Measurements from ENCODE around the gene IHH.

The IHH gene

GRCh38 chr2:219037783-219038499 lies 22.8 kb downstream of the IHH start:
- no peak for DNase-seq

DNA sequence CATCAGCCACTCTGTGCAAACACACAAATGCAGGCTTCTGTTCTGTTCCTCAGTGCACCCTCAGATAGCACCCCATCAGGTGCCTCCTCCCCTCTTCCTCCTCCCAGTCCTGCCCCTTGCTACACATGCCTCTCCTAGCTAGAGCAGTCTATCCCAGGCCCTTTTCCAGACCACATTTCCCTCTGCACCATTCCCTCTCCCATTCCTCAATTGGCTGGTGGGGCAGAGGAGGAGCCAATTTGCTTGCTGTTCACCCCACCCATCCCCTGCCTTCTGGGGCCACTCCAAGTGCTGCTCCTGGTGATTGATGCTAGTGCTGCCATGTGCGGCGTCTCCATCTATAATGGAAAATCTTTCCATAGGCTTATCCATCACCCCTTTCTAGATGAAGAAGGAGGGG lies 24.8 kb downstream of the IHH start:
- no peak for DNase-seq

- no peak for DNase-seq
Observed at GRCh38 chr2:219034823-219035222, 25.9 kb downstream of the IHH start.

- DNase-seq: no peak
Observed at GRCh38 chr2:219032051-219032745, 28.5 kb downstream of the IHH start.

GRCh38 chr2:219031005-219031738 lies 29.5 kb downstream of the IHH start:
- no peak for DNase-seq

- DNase-seq: no peak
Observed at GRCh38 chr2:219030177-219030940, 30.4 kb downstream of the IHH start.

GRCh38 chr2:219029829-219030165 lies 30.9 kb downstream of the IHH start:
- peak; percentile 52 for DNase-seq

GRCh38 chr2:219028996-219029828 lies 31.5 kb downstream of the IHH start:
- DNase-seq: no peak

GRCh38 chr2:219028141-219028540 lies 32.6 kb downstream of the IHH start:
- no peak for DNase-seq

DNA sequence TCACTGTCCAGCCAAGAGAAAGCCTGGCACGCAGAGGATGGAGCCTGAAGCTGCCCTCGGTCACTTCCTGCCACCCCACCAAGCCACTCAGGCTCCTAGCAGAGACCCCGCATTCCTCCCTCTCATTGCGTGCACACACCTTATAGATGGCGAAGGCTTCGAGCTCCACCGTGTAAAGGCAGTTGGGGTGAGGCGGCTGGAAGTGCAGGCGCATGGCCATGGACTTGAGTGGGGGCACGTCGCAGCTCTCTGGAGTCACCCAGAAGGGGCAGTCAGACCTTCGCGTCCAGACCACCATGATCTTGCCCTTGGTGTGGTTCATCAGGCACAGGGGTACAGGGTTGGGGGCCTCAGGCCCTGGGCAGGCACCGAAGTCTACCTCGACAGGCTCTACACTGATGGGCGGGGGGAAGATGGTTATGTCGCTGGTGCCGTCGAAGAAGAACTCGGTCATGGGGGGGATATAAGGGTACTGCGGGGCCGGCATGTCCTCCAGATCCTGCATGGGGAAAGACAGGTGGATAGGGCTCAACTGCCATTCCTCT lies 33.1 kb downstream of the IHH start:
- no peak for DNase-seq

DNA sequence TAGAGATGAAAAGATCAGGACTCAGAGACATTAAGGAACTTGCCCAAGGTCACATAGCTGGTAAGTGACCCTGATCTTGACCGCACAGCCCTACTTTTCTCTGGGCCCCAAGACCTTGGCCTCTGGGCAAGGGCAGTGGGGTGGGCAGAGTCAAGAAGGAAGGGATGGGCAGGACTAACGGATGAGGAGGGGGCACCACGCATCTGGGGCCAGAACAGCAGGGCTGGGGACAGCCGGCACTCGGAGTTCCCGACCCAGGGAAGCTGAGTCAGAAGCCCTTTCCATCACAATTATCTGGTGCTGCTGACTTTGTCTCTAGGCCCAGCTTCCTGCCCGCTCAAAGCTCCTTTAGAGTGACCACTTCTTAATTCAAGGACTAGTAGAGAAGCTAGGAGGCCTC lies 33.8 kb downstream of the IHH start:
- no peak for DNase-seq

DNA sequence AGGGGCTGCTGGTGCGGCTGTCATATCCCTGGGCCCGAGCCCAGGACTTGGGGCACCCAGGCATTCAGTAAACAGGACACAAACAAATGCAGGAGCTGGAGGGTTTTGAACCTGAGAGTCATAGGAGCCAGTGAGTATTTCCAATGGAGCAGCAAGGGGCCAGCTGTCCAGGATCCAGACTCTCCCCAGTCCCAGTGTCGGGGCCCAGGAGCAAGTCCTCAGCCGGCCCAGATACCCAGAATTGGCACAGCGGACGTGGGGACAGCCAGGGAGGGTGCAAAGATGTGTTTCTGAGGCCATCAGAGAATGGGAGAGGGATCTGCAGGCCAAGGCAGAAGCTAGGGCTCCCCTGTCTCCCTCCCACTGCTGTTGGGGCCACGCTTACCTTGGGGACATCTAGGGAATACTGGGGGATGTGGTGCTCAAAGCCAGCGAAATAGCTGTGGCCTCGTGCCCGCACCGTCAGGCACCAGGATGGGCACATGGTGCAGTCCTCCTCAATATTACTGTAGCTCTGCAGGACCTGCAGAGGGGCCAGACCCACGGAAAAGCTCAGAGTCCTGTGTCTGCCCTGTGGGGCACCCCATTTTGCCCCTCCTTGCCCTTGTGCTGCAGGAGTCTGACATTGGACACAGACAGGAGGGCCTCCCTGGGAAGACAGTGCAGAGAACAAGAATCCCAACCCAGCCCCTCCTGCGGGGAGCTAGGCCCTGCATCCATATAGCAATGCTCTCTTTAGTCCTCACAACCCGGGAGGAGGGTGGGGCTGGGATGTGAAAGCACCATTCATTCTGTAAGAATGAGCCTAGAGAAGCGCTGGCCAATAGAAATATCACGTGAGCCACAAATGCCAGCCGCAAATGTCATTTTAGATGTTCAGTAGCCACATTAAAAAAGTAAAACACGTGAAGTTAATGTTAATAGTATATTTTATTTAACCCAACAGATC lies 34.8 kb downstream of the IHH start:
- no peak for DNase-seq

DNA sequence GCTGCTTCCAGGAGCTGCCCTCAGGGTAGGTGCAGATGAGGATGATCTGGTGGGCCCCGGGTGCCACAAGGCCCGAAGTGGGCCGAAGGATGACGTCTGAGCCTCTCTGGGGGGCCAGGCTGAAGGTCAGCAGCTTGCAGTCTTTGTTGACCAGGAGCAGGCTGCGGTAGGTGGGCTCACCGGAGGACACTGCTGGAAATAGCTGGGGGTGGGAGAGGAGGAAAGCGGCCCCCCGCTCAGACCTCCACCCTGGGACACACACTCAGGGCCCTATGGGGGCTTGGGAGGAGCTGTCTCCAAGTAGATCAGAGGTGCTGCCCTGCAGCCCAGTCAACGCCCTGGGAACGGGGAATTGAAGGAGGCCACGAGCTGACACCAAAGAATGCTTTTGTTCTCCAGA lies 36.7 kb downstream of the IHH start:
- DNase-seq: no peak

- DNase-seq: no peak
Observed at GRCh38 chr2:219023045-219023605, 37.6 kb downstream of the IHH start.

DNA sequence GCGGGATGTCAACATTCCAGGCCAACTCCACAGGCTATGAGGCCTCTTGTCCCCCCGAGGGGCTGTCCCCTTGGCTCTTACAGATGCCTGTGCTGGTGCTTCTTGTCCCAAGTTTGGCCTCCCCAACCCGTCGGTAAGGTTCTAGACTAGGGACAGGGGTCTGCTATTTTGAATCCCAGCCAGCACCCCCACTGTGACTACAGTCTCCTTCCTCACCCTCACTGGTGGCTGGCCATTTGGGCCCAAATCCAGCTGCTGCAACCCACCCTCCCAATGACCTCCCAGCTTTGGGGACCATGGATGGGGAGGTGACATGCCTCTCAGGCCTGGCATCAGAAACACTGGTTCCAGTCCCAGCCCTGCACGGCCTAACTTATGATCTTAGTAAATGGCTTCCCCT lies 38.1 kb downstream of the IHH start:
- DNase-seq: no peak

- DNase-seq: no peak
Observed at GRCh38 chr2:219022041-219022440, 38.7 kb downstream of the IHH start.

- no peak for DNase-seq
Observed at GRCh38 chr2:219021591-219021990, 39.1 kb downstream of the IHH start.

GRCh38 chr2:219020604-219021365 lies 39.9 kb downstream of the IHH start:
- peak; percentile 23 for DNase-seq

GRCh38 chr2:219019436-219019835 lies 41.3 kb downstream of the IHH start:
- no peak for DNase-seq

- no peak for DNase-seq
Observed at GRCh38 chr2:219018726-219019125, 42.0 kb downstream of the IHH start.

Measured in NCI-H1092 treated with DMSO at 0.1 percent for 48 hours (cell line).